Activated naive CD4-positive, alpha-beta T cell treated with anti-CD3 and anti-CD28 coated beads, Interleukin-2, amount 10 ng/mL, durations not matched to agents 7 days and 5 days (primary cell): ENCODE data around the gene PKHD1.
"Not testable (repeated sequence)": the region's sequence is repeated elsewhere in the genome, so short reads cannot be mapped to it uniquely, and the experiment has no call there.

Experiments used
- CTCF ChIA-PET: fragments of 350-600 bp; sonication (Branson Sonifier 250); formaldehyde crosslinking; loops from one replicate; lab custom pipeline; 2021; ENCODE audit warnings: antibody characterized with exemption; lab: Charles Lee
- DNase-seq: peaks from one replicate; pipeline ENCODE4 v3.0.0-alpha.2; 2020
- H3K27ac Mint-ChIP-seq: one replicate; pipeline ENCODE4 v1.8.0; 2021; ENCODE audit warnings: mild to moderate bottlenecking, moderate library complexity, mixed read lengths
- H3K27me3 Mint-ChIP-seq: one replicate; pipeline ENCODE4 v1.8.0; 2021; ENCODE audit warnings: mild to moderate bottlenecking, mixed read lengths
- H3K36me3 Mint-ChIP-seq: one replicate; pipeline ENCODE4 v1.8.0; 2021; ENCODE audit warnings: mixed read lengths
- H3K4me1 Mint-ChIP-seq: one replicate; pipeline ENCODE4 v1.8.0; 2021; ENCODE audit warnings: mixed read lengths
- H3K4me3 Mint-ChIP-seq: one replicate; pipeline ENCODE4 v1.8.0; 2021; ENCODE audit warnings: mild to moderate bottlenecking, moderate library complexity, mixed read lengths
- H3K9me3 Mint-ChIP-seq: one replicate; pipeline ENCODE4 v1.8.0; 2021; ENCODE audit warnings: mixed read lengths

PKHD1 gene

GRCh38 chr6:52013035-52013434 lies 74.4 kb downstream of the PKHD1 start:
- Mint-ChIP-seq H3K27me3 (peaks cover 4% of the 10 kb centered on the region), H3K4me3 (no peak overlapping the region), H3K4me1 (no peaks in the 10 kb centered on the region), H3K36me3 (no peaks in the 10 kb centered on the region), H3K9me3 (no peaks in the 10 kb centered on the region), H3K27ac (no peak overlapping the region)
- no peak for DNase-seq
- CTCF ChIA-PET: no interaction called here

GRCh38 chr6:52012582-52012981 lies 74.8 kb downstream of the PKHD1 start:
- Mint-ChIP-seq H3K27ac (no peak overlapping the region), H3K4me3 (no peak overlapping the region), H3K36me3 (no peaks in the 10 kb centered on the region)

DNA sequence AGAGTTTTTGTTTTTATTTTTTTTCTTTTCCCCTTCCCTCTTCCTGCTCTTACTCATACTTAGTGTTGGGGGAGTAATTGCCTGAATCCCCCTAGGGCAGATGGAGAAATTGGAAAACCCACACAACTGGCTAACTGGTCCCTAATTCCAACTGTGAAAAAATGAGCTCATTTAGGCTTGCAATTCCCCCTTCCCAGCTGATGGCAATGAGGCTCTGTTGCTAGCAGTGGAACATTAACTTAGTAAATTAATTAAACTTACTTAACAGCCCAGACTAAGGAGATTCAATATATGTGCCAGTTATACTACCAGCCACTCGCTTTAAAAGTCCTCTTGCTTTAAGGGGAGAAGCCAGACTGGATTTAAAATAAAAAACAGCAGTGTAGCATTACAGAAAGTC lies 76.6 kb downstream of the PKHD1 start:
- CTCF ChIA-PET: interaction anchor here (1.0 to 1.4 kb wide), 2 partner anchors 10 to 39 kb away, joined by 3 to 4 read pairs; no protein-coding TSS in a partner anchor

More at GRCh38 chr6:52012582-52012981, 74.8 kb downstream of the PKHD1 start:
- Mint-ChIP-seq H3K9me3 (no peaks in the 10 kb centered on the region), H3K4me1 (no peaks in the 10 kb centered on the region), H3K27me3 (peaks cover 4% of the 10 kb centered on the region)
- CTCF ChIA-PET: no interaction called here
- DNase-seq: no peak

GRCh38 chr6:52010145-52010544 lies 77.3 kb downstream of the PKHD1 start:
- no peak for DNase-seq
- no peaks in the 10 kb centered on the region for H3K4me1 Mint-ChIP-seq
- H3K27me3 Mint-ChIP-seq: peaks cover 4% of the 10 kb centered on the region
- CTCF ChIA-PET: interaction anchor here (1.0 to 1.4 kb wide), 3 partner anchors 10 to 39 kb away, joined by 3 to 4 read pairs (median 3); no protein-coding TSS in a partner anchor
- H3K4me3 Mint-ChIP-seq: no peak overlapping the region
- H3K36me3 Mint-ChIP-seq: no peaks in the 10 kb centered on the region
- no peaks in the 10 kb centered on the region for H3K9me3 Mint-ChIP-seq
- H3K27ac Mint-ChIP-seq: no peak overlapping the region

More for the DNA sequence above, 76.6 kb downstream of the PKHD1 start:
- Mint-ChIP-seq H3K27ac (no peak overlapping the region), H3K27me3 (peaks cover 4% of the 10 kb centered on the region), H3K4me1 (no peaks in the 10 kb centered on the region), H3K9me3 (no peaks in the 10 kb centered on the region), H3K4me3 (no peak overlapping the region), H3K36me3 (no peaks in the 10 kb centered on the region)
- DNase-seq: no peak

DNA sequence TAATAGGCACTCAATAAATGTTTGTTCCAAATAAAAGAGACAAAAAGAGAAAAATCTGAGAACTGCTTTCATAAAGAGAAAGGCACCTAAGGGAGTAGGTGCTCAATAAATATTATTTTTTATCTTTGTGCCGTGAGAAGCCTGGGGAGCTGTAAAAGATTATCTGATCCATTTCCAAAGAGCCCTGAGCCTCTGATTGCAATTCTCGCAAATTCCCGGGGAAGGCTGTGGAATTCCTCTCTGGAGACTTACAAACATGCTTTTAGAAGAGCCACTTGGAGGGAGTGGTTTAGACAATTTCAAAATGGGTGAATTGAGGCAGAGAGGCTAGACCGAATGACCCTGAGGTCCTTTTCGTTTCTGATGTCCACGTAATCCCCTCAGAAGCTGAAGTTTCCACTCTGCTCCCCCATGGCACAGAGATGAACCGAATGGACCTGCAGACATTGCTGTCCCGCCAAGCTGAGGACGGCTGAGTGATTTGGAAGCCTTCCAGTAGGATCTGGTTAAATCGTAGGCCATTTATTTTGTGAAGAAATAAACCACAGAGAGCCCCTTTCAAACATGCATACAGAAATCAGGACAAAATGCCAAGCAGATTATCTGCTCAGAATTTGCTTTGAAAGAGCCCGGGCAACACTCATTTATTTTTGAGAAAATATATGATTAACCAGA lies 77.8 kb downstream of the PKHD1 start:
- Mint-ChIP-seq H3K9me3 (no peaks in the 10 kb centered on the region), H3K4me3 (no peak overlapping the region), H3K4me1 (no peaks in the 10 kb centered on the region), H3K27me3 (peaks cover 4% of the 10 kb centered on the region), H3K27ac (no peak overlapping the region), H3K36me3 (no peaks in the 10 kb centered on the region)
- no peak for DNase-seq
- CTCF ChIA-PET: interaction anchor here (1.0 to 1.2 kb wide), 2 partner anchors 14 to 40 kb away, joined by 3 read pairs; no protein-coding TSS in a partner anchor

GRCh38 chr6:52000064-52000463 lies 87.3 kb downstream of the PKHD1 start:
- H3K4me3 Mint-ChIP-seq: no peak overlapping the region
- no peaks in the 10 kb centered on the region for H3K4me1 Mint-ChIP-seq
- peaks cover 4% of the 10 kb centered on the region for H3K27me3 Mint-ChIP-seq
- CTCF ChIA-PET: no interaction called here
- no peak for DNase-seq
- no peaks in the 10 kb centered on the region for H3K9me3 Mint-ChIP-seq
- no peaks in the 10 kb centered on the region for H3K36me3 Mint-ChIP-seq
- no peak overlapping the region for H3K27ac Mint-ChIP-seq

DNA sequence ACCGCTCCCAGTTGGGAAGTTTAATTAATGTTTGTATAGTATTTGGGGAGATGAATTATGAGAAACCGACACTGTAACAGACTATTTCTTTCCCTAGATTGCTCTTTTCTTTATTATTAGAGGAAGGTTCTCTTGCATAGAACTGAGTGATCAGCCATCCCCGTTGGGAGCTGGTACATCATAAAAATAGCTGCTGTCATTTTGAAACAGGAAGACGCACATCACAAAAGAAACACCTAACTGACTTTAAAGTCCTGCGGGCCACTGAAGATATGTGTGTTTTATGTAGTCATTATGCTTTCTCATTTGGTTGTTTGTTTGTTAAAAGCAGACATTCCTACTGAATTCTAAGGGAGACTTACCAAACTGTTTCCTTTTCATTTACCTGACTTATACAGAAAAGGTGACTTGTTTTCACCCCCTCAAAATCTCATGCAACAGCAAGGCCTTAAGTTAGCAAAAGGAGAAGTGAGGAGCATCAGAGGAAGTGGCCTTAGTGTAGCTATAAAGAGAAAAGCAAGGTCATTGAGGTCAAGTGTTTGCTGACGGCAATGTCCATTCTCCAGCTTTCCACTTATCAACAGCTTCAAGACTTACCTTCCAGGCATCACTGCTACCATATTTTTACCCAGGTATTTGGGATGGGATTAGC lies 91.0 kb downstream of the PKHD1 start:
- no peak overlapping the region for H3K4me3 Mint-ChIP-seq
- peaks cover 4% of the 10 kb centered on the region for H3K27me3 Mint-ChIP-seq
- H3K4me1 Mint-ChIP-seq: no peaks in the 10 kb centered on the region
- H3K27ac Mint-ChIP-seq: no peak overlapping the region
- no peaks in the 10 kb centered on the region for H3K36me3 Mint-ChIP-seq
- CTCF ChIA-PET: no interaction called here
- no peak for DNase-seq
- no peaks in the 10 kb centered on the region for H3K9me3 Mint-ChIP-seq

GRCh38 chr6:51995214-51995755 lies 92.1 kb downstream of the PKHD1 start:
- CTCF ChIA-PET: no interaction called here
- peaks cover under 1% of the 10 kb centered on the region for H3K9me3 Mint-ChIP-seq
- DNase-seq: no peak
- H3K4me3 Mint-ChIP-seq: no peak overlapping the region
- H3K36me3 Mint-ChIP-seq: no peaks in the 10 kb centered on the region
- H3K4me1 Mint-ChIP-seq: no peaks in the 10 kb centered on the region
- H3K27ac Mint-ChIP-seq: no peak overlapping the region
- peaks cover 4% of the 10 kb centered on the region for H3K27me3 Mint-ChIP-seq

- Mint-ChIP-seq H3K36me3 (no peaks in the 10 kb centered on the region), H3K4me3 (no peak overlapping the region), H3K4me1 (no peaks in the 10 kb centered on the region), H3K9me3 (peaks cover 5% of the 10 kb centered on the region), H3K27ac (no peak overlapping the region), H3K27me3 (no peaks in the 10 kb centered on the region)
- DNase-seq: no peak
- CTCF ChIA-PET: no interaction called here
Measured at GRCh38 chr6:51992876-51993275, 94.5 kb downstream of the PKHD1 start.

- no peak for DNase-seq
- no peak overlapping the region for H3K4me3 Mint-ChIP-seq
- CTCF ChIA-PET: no interaction called here
- H3K27ac Mint-ChIP-seq: no peak overlapping the region
- no peaks in the 10 kb centered on the region for H3K27me3 Mint-ChIP-seq
- peaks cover 5% of the 10 kb centered on the region for H3K9me3 Mint-ChIP-seq
- H3K4me1 Mint-ChIP-seq: no peaks in the 10 kb centered on the region
- H3K36me3 Mint-ChIP-seq: no peaks in the 10 kb centered on the region
Measured at GRCh38 chr6:51989789-51990188, 97.6 kb downstream of the PKHD1 start.

DNA sequence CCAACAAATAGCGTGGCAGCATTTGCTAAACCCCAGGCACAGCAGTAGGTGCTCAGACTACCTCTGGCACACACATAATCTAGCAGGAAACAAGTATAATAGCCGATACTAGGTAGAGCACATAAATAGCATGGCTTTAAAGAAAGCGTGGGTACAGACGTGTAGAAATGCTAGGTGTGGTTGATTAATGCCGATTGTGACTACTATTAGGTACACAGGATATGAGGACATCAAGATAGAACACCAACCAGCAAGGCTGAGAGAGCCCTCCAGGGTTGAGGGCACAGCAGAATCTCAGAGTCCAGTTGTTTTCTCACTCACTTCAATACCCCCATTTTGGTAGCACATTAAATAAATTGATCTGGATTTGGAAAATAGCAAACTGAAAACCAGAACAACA lies 100.5 kb downstream of the PKHD1 start:
- CTCF ChIA-PET: no interaction called here
- no peaks in the 10 kb centered on the region for H3K27me3 Mint-ChIP-seq
- no peaks in the 10 kb centered on the region for H3K4me1 Mint-ChIP-seq

GRCh38 chr6:51983564-51983963 lies 103.8 kb downstream of the PKHD1 start:
- no peaks in the 10 kb centered on the region for H3K36me3 Mint-ChIP-seq
- no peaks in the 10 kb centered on the region for H3K9me3 Mint-ChIP-seq
- CTCF ChIA-PET: no interaction called here
- no peaks in the 10 kb centered on the region for H3K27me3 Mint-ChIP-seq
- H3K27ac Mint-ChIP-seq: no peak overlapping the region
- H3K4me1 Mint-ChIP-seq: no peaks in the 10 kb centered on the region
- DNase-seq: no peak
- H3K4me3 Mint-ChIP-seq: no peak overlapping the region

More for the DNA sequence above, 100.5 kb downstream of the PKHD1 start:
- Mint-ChIP-seq H3K4me3 (no peak overlapping the region), H3K9me3 (peaks cover 5% of the 10 kb centered on the region), H3K27ac (no peak overlapping the region), H3K36me3 (no peaks in the 10 kb centered on the region)
- no peak for DNase-seq

DNA sequence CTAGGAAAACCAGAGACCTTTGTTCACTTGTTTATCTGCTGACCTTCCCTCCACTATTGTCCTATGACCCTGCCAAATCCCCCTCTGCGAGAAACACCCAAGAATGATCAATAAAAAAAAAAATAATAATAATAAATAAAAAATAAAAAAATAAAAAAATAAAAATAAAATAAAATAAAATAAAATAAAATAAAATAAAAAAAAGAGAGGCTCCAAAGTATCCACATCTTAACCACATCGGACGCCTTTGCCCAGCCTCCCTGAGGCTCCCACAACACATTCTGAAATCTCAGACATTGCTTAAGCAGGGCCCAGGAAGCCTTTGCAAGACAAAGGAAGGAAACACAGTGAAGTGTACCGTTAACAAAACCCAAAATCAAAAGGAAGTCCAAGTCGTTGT lies 104.7 kb downstream of the PKHD1 start:
- H3K27ac Mint-ChIP-seq, H3K9me3 Mint-ChIP-seq, H3K4me3 Mint-ChIP-seq, H3K27me3 Mint-ChIP-seq, DNase-seq, H3K4me1 Mint-ChIP-seq, CTCF ChIA-PET, H3K36me3 Mint-ChIP-seq: not testable (repeated sequence)

DNA sequence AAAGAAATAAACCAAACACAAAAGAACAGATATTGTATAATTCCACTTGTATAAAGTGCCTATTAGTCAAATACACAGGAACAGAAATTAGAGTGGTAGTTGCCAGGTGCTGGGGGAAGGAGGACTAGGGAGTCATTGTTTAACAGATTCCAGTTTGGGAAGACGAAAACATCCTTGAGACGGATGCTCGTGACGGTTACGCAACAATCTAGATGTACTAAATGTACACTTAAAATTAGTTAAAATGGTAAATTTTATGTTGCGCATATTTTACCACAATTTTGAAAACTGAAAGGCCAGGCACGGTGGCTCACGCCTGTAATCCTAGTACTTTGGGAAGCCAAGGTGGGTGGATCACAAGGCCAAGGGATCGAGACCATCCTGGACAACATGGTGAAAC lies 111.0 kb downstream of the PKHD1 start:
- Mint-ChIP-seq H3K36me3 (no peaks in the 10 kb centered on the region), H3K27me3 (peaks cover 3% of the 10 kb centered on the region), H3K4me3 (no peak overlapping the region), H3K9me3 (no peaks in the 10 kb centered on the region), H3K4me1 (no peaks in the 10 kb centered on the region), H3K27ac (no peak overlapping the region)
- CTCF ChIA-PET: no interaction called here
- DNase-seq: no peak

GRCh38 chr6:51972659-51973058 lies 114.8 kb downstream of the PKHD1 start:
- Mint-ChIP-seq H3K9me3 (no peaks in the 10 kb centered on the region), H3K36me3 (no peaks in the 10 kb centered on the region), H3K4me3 (no peak overlapping the region), H3K27ac (no peak overlapping the region), H3K4me1 (no peaks in the 10 kb centered on the region), H3K27me3 (peaks cover 3% of the 10 kb centered on the region)
- no peak for DNase-seq
- CTCF ChIA-PET: no interaction called here
